DMS114 treated with DMSO at 0.1 percent for 48 hours (cell line): ENCODE data around the gene GEMIN4.
"Not testable (repeated sequence)": the region's sequence is repeated elsewhere in the genome, so short reads cannot be mapped to it uniquely, and the experiment has no call there.

Source experiments
- DNase-seq: peaks from one replicate; lab custom pipeline; 2025; ENCODE audit not compliant: unreplicated experiment; lab: John Stamatoyannopoulos, UW

GEMIN4 gene

GRCh38 chr17:781805-782731 lies 30.0 kb upstream of the GEMIN4 start, which contains the start of the genes GLOD4 and MRM3:
TSS of gene GLOD4 (minus strand) at chr17:782280. CDS start at chr17:782255, 25 bp downstream.
TSS of gene MRM3 (plus strand) at chr17:782353. CDS start at chr17:782379, 26 bp downstream.
- peak; percentile 75 for DNase-seq

GRCh38 chr17:778096-778495 lies 26.0 kb upstream of the GEMIN4 start:
- DNase-seq = no peak

- no peak for DNase-seq
Measured at GRCh38 chr17:774313-774584, 22.2 kb upstream of the GEMIN4 start.

DNA sequence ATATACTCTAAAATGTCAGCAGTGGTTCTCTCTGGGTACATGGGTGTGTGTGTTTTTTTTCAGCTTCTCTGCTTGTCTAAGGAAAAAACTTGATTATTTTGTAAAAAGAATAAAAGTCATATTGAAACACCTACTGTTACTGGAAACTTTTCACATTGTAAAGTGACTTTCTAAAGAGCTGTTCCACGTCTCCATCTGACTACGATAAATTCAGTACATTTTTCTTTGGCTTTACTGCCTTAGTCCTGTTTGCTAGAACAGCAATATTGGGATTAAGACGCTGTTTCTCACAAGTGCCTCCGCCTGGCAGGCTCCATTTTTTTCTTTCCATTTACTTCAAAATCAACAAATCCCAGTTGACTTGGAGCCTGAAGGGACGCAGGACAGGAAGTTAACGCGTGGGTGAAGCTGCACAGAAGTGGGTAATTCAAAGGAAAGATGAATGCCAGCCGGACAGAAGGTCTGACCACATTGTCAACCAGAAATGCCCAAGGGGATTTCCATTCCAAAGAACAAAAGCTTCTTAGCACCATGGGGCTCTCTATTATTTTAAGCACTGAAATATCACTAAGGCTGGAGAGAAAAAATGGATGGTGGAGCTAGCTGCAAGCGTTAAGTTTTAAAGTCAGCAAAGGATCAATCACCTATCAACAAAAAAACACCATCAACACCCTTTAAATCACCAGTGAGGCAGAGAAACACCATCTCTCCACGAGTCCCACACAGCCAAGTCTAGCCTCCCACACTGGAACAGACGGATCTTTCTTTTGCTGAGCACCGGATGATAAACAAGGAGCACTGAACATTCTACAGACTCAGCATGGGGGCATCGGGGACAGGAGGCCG lies 21.6 kb upstream of the GEMIN4 start:
- DNase-seq = no peak

DNA sequence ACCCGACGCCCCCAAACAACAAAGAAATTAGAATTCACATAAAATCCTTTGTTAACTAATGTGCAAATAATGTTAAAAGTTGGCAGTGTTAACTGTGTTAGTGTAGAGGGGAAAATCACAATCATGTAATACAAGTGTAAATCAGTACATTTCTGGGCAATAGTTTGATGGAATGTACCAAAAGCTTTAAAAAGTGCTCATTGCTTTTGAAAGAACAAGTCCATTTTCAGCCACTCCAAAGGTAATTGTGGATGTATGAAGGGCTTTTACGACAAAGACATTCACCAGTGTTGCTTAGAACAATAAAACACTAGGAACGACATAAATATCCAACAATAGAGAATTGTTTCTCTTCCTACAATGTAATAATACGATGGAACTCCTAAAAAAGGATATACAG lies 21.0 kb upstream of the GEMIN4 start:
- no peak for DNase-seq

DNA sequence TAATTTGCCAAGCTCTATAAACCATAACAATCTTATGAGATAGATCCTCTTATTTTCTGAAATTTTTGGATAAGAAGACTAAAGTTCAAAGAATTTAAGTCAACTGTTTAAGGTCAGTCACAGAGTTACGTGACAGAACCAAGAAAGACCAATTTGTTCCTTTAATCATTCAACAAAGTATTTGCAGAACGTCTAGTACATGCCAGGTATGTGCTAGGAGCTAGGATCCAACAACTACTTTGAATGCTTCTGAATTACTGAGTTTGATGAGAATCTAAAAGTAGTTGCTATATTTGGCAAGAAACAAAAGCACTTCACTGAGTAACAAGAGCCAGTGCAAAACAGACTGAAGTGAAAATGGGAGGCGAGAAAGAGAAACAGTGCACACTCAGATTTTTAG lies 15.0 kb upstream of the GEMIN4 start:
- DNase-seq = no peak

DNA sequence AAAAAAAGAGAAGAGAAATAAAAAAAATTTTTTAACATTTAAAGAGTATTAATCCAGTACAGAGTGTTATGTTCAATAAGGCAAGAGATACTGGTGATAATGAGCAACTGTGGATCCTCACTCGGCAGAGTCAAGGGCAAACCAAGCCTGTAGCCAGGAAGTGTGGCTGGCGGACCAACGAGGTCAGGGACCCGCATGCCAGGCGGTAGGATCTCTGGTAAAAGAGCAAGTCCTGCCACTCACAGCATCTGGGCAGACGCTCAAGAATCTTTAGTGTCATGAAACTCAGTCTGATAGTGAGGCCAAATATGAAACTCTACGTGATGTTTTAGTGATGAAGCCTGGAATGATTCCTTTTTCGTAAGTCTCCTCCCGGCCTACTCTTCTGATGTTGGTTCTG lies 8.3 kb upstream of the GEMIN4 start:
- no peak for DNase-seq

DNA sequence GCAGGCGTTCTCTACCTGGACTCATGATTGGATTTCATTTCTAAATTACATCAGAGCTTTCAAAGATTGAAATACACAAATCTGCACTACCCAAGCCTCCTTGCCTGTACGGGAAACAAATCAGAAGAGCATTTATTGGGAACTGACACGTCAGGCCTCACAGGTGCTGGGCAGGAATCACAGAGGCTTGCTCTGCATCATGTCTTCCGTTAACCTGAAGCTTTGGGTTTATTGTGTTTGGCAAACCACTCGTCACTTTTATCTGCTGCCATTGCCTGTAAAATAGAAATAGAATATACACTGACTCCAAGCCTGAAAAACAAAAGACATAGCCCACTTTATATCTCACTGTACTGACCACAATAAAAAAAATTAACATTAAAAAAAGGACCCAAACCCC lies 7.9 kb upstream of the GEMIN4 start:
- no peak for DNase-seq

- DNase-seq = not testable (repeated sequence)
Measured at GRCh38 chr17:756010-756567, 4.0 kb upstream of the GEMIN4 start.

DNA sequence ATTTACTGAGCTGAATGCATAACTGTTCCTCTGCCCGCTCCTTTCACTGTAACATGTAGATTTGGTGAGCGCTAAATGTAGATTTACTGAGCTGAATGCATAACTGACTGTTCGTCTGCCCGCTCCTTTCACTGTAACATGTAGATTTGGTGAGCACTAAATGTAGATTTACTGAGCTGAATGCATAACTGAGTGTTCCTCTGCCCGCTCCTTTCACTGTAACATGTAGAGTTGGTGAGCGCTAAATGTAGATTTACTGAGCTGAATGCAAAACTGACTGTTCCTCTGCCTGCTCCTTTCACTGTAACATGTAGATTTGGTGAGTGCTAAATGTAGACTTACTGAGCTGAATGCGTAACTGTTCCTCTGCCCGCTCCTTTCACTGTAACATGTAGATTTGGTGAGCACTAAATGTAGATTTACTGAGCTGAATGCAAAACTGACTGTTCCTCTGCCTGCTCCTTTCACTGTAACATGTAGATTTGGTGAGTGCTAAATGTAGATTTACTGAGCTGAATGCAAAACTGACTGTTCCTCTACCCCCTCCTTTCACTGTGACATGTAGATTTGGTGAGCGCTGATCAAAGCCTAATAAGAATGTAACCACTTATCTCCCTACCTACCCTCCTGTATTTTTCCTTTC lies 3.4 kb upstream of the GEMIN4 start:
- not testable (repeated sequence) for DNase-seq

GRCh38 chr17:753418-753817 lies 1.4 kb upstream of the GEMIN4 start:
- no peak for DNase-seq

GRCh38 chr17:752620-753219 lies 656 bp upstream of the GEMIN4 start:
- no peak for DNase-seq

DNA sequence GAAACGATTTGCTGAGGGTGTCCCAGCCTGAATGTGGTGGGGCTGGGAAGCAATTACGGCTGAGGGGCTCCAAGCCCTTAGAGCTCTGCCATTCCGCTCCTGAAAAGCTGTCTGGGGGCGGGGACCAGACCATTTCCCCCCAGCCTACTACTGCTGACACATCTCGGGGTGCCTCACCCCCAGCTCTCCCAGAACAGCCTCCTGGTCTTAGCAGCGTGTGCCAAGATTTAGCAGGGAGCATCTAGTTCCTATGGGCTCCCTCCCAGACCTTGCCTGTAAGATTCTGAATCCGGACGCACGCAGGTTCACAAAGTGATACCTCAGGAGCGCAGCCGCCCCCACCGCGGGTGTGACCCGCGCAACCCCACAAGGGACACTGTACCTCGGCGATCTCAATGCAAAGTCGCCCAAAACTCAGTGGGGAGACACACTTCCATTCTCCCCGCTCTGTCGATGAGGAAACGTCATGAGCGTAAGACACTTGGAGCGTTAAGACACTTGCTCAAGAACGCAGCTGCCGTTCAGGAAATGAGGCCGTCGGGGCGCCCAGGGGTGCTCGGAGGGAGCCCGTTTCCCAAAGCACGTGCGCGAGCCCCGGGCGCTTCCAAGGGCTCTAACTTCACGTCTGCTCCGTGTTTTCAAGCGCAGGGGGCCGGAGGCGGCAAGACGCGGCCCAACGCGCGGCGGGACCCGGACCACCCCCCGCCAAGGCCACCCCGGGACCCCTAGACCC lies 629 bp downstream of the GEMIN4 start:
- no peak for DNase-seq

DNA sequence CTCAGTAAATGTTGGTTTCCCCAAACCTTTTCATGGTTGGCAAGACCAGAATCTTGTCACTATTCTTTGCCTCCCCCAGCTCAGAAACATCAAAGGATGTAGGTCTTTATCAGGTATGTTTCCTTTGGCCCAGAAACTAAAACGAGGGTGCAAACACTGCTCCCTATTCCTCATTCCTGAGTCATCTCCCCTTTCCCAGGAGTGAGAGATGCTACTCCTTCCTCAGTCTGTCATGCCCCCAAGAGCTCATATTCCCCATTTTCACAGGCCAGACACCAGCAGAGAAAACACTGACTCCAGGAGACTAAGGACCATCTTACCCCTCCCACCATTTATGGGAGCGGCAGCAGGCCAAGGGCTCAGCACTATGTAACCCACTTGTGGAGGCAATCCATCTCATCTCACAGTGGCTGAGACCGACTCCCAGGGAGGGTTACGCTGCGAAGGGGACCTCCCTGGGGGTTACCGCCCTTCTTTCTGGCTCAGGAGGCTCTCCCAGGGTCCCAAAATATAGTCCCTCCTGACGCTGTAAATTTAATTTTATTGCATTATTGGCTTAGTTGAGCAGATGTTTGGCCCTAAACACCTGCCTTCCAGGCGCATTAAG lies 1.5 kb downstream of the GEMIN4 start:
- no peak for DNase-seq

GRCh38 chr17:749359-749758 lies 2.7 kb downstream of the GEMIN4 start:
- not testable (repeated sequence) for DNase-seq

- not testable (repeated sequence) for DNase-seq
Measured at GRCh38 chr17:748604-749003, 3.5 kb downstream of the GEMIN4 start.

GRCh38 chr17:746783-747629 lies 5.1 kb downstream of the GEMIN4 start:
- DNase-seq = no peak

DNA sequence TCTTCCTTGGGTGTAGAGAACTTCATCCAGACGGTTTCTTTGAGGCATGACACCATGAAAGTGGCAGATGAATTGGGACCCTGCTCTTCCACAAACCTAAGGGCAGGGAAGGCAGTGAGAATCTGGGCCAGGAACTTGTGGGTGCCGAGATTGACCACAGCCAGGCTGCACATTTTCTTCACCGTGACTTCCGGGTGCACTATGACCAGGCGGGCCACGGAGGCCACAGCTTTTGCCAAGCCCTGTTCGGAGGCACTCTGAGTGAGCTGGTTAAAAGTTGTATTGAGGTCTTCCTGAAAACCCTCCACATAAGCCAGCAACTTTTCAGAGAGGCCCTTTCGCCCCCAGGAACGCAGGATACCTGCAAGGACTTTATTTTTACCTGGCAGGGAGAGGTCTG lies 5.9 kb downstream of the GEMIN4 start:
- no peak for DNase-seq

- no peak for DNase-seq
Measured at GRCh38 chr17:745406-745805, 6.7 kb downstream of the GEMIN4 start.
